NCI-H2081 treated with DMSO at 0.1 percent for 48 hours (cell line): ENCODE measurements around the gene DYNLRB1.
"Not testable (repeated sequence)": the region's sequence is repeated elsewhere in the genome, so short reads cannot be mapped to it uniquely, and the experiment has no call there.

Source experiments
- DNase-seq: peaks from one replicate; lab custom pipeline; 2025; lab: John Stamatoyannopoulos, UW

The DYNLRB1 gene

DNA sequence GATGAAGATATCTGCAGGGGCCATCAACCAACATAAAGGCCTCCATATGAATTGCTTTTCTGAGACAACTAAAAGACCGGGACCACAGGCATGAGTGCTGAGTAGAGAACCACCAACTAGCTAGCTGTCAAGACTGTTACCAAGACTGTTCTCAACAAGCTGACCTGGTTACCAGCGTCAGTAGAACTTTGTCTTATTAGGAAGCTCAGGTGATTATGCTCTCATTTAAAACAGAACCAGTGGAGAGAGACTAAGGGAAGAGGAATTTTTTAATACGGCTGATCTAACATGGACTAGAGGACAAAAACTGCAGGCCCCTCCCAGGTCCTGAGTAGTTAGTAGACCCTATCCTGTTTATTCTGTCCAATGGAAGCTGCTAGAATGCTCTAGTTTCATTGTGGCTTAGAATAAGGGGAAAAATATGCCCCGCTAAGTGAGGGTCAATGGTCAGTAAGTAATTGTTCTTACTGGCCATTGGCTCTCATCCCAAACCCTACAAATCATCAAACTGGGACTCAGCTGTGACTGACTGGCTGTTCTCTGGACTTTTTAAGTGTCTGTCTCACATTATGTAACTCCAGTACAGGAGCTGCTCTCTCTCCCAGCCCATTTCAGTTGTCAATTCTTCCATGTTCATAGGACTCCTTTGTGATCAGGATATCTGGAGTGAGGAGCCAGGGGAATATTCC lies 3.8 kb upstream of the DYNLRB1 start:
- no peak for DNase-seq

DNA sequence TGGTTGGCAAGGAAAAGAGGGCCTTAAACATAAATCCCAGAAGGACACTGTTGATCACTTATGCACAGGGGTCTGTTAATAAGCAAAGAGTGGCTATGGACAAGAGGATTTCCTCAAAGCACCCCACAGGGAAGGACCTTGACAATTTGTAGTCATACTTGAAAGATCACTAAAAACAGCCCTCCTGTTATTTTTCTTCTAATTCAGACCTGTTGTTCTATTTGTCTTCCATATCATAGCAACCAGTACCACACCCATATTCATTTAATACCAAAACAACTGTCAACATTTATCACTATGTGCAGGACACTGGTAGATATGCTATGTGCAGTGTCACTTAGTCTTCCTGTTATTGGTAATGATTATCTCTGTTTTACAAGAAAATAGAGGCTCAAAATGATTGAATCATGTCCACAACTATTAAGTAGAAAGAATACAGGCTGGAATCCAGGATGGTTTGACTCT lies 3.2 kb upstream of the DYNLRB1 start:
- no peak for DNase-seq

DNA sequence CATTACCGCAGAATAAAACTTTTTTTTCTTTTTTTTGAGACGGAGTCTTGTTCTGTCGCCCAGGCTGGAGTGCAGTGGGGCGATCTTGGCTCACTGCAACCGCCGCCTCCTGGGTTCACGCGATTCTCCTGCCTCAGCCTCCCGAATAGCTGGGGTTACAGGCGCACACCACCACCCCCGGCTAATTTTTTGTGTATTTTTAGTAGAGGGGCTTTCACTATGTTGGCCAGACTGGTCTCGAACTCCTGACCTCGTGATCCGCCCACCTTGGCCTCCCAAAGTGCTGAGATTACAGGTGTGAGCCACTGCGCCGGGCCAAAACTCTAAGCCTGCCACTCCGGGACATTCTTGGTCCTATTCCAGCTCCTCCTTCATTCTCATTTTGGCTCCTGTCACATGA lies 2.2 kb upstream of the DYNLRB1 start:
- not testable (repeated sequence) for DNase-seq

DNA sequence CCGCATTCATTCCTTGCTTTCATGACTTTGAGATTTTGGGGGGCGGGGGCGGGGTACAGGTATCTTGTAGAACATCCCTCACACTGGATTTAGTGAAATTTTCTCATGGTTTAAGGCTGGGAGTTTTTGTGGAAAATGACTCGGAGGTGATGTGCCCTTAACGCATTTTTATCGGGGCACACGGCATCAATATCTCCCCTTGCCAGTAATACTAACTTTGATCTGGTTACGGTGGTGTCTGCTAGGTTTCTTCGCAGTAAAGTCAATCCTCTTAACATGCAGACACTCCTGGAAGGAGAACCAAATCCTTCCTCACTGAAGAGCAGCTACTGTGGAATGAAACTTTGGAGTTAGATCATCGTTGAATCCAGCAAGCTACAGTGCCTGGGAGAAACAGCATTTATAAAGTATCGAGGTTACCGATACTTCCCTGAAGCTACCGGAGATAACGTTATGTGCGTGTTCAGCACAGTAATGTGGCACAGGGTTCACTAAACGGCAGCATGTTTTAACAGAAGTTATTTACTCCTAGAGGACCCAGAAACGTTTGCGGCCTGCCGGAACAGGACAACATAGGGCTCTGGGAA lies 1.2 kb upstream of the DYNLRB1 start:
- DNase-seq, result no peak

DNA sequence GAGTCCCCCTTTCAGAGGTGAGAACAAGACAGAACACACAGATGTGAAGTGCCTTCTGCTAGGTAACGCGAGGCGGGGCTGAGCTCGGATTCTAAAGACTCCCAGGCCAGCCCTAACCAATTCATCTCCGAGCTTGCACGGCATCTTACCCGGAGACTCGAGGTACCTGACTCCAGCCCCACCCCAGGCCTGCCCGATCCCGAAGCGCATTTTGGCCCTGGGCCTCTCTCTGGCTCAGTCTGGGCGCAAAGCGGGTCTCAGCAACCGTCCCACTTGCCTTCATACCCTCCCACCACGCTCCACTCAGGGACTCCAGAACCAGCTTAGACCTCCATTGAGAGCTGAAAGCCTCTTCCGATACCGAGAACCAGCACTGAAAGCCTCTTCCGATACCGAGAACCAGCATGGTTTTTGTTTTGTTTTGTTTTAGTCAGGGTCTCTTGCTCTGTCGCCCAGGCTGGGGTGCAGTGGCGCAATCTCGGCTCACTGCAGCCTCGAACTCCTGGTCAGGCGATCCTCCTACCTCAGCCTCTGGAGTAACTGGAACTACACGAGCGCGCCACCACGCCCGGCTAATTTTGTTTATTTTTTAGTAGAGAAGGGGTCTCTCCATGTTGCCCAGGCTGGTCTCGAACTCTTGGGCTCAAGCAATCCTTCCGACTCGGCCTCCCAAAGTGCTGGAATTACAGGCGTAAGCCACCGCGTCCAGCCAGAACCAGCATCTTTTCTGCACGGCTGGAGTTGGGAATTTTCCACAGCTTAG lies 557 bp upstream of the DYNLRB1 start:
- DNase-seq, result peak; percentile 2

DNA sequence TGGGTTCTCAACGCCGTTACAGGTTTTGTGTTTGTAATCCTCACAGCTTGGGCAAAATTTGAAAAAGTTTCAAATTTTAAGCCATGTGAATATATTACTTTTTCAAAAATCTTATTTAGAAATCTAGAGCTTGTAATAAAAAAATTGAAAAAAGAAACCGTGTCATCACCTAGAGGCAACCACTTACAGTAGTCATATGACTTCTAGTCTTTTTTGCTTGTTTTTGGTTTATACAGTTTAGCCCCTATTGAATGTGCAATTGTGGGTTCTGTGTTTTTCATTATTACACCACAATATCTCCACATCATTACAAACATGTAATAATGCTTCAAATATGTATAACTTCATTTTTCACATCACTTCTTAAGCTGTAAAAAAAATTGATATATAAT lies 888 bp downstream of the DYNLRB1 start:
- DNase-seq, result no peak

DNA sequence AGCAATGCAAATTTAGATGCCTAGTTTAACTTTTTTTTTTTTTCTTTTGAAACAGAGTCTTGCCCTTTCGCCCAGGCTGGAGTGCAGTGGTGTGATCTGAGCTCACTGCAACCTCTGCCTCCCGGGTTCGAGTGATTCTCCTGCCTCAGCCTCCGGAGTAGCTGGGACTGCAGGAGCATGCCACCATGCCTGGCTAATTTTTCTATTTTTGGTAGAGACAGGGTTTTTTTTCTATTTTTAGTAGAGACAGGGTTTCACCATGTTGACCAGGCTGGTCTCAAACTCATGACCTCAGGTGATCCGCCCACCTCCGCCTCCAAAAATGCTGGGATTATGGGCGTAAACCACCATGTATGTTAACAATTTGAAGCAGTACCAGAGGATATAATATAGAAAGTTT lies 2.6 kb downstream of the DYNLRB1 start:
- not testable (repeated sequence) for DNase-seq

DNA sequence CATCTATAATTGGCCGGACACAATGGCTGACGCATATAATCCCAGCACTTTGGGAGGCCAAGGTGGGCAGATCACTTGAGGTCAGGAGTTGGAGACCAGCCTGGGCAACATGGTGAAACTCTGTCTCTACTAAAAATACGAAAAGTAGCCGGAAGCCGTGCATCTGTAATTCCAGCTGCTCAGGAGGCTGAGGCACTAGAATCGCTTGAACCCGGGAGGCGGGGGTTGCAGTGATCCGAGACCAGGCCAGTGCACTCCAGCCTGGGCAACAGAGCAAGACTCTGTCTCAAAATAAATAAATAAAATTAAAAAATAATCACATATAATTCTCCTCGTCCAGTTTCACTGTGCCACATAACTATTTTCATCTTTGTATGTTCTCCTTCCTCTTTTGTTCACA lies 3.6 kb downstream of the DYNLRB1 start:
- not testable (repeated sequence) for DNase-seq

DNA sequence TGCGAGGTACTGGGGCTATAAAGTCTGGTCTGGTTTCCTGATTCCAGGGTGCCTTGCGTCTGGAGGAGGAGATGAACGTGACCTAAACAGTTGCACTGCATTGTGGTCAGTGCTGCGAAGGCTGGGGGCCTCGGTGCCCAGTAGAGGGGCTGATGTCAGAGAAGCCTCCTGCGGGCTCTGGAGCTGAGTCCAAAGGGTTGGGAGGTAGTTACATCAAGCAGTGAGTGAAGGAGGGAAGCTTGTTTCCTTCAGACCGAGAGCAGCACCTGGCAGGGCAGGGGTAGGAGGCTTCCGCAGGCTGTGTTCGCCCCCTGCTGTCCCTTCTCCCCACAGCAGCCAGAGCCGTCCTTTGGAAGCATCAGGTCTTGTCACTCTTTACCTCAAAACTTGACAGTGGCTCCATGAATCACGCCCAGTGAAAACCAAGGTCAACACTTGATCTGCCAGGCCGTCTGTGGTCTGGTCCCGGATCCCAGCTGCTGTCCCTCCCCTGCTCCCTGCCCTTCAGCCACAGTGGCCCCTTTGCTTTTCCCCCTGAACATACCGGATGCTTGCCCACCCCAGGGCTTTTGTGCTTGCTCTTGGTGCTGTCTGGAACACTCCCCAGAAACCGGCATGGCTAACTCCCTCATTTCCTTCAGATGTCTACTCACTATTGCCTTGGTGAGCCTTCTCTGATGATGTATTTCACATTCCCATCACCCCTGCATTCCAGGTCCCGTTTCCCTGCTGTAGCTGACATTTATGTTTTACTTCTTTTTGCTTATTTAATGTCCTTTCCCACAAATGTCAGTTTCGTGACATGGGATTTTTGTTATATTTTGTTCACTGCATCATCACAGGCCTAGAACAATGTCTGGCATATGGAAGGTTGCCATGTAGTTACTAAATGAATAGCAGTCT lies 7.0 kb downstream of the DYNLRB1 start:
- no peak for DNase-seq

DNA sequence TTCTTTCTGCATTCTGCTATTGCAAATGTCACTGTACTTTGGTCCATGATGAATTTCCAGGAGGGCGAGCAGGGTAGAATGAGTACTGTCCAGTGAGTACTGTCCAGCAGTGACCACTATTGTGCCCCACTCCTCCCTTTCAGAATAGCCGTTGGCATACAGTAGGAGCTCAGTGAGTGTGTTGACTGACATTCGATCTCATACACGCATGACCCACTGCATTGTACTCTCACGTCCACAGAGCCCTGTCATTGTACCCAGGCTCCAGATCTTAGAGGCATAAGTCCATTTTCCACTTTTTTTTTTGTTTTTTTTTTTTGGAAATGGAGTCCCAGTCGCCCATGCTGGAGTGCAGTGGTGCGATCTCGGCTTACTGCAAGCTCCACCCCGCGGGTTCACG lies 8.2 kb downstream of the DYNLRB1 start:
- no peak for DNase-seq

DNA sequence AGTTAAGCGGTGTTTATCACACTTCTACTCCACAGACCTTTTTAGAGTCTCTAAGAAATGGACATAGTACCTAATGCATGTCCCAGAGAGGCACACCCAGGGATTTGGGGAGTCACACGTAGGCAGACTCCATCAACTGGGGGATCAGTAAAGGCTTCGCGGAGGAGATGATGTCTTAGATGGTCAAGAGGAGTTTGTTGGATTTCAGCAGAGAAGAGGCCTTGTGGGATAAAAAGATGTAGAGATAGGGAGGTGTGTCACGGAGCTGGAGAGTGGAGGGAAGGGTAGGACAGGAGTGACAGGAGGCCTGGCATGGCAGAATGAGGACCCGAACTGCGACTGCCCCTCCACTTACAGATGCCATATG lies 9.1 kb downstream of the DYNLRB1 start:
- no peak for DNase-seq

DNA sequence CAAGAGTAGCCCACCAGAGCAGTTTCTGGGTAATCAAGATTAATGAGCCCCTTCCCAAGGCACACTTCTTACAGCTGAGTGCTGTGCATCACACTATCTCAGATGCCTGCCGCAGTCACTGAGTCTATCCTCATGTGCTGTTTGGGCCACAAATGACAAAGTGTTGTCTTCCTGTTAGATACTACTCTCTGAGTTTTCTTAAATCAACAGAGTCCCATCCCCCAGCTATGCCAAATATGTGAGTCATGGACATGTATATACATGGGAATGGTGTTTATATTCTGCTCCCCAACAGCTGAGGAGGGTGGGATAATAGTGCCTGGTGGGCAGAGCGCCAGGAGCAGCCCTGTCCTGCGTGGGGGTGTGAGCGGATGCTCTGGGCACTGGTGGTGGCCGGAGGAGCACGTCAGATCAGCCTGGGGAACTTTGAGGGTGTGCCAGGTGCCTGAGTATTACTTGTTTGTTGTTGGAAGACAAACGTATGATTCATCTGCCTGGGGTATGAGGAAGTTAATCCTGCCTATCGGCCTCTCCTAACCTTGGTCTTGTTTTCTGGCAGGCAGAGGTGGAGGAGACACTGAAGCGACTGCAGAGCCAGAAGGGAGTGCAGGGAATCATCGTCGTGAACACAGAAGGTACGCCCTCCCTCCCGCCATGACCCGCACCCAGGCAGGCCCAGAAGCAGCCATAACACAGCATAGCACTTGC lies 9.6 kb downstream of the DYNLRB1 start:
- DNase-seq, result no peak

DNA sequence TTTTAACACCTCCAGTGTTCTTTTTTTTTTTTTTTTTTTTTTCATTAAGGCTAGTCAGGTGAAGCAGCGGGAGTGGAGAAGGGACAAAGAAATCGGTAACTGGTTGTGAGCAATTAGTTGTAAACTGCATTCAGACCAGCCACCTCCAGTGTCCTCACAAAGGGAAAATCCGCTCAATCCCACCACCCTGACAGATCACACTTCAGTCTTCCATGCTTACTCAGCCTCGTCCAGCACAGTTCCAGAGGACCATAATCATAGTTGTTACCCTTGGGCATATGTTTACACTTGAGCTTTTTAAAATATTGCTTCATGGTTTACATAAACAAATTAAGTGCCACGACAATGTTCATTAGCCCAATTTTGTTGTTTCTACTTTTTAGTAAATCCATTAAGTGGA lies 10.2 kb downstream of the DYNLRB1 start:
- no peak for DNase-seq

DNA sequence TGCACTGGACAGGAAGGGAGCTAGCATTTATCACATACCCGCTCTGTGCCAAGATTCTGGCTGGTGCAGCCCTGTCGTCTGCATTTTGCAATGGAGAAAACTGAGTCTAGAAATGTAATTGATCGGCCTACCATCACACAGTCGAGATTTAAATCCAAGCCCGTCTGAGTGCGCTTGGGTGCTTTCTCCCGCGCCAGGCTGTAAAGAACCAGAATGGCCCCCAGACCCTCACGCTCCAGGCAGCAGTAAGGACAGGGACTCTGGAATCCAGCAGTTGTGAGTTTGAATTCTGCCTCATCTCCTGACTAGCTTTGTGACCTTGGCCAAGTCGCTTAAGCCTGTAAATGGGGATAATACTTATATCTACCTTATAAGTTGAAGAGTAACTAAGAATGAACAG lies 10.8 kb downstream of the DYNLRB1 start:
- DNase-seq, result no peak

DNA sequence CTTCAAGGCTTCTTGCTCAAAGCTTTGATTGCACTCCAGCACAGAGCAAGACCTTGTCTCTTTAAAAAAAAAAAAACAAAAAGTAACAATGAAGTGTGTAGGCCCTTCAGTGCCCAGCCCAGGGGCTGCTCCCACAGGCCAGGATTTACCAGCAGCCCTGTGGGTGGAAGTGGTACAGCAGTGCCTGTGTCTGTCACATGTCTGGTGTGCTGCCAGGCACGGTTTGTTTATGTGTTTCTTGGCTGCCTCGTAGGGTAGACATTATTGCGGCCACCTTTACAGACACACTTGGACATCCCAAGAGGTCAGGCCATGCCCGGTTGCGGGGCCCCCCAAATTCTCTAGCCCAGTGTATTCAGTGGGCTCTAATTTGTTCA lies 12.7 kb downstream of the DYNLRB1 start:
- no peak for DNase-seq

DNA sequence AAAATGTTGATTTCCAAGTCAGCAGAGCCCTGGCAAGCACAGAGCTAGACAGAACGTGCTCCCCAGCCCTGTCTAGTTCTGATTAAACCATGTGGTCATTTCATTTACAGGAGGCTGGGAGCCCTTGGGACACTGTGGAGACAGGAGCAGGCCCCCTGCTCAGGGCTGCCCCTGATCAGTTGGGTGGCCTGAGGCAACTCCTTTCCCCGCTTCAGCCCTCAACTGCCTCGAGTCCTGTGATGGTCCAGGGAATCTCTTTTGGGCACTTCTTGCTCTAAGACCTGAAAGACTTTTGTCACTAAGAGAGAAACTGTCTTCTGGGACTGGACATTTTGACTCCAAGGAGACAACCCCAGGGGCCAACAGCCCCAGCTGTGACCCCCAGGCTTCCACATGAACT lies 13.5 kb downstream of the DYNLRB1 start:
- no peak for DNase-seq

DNA sequence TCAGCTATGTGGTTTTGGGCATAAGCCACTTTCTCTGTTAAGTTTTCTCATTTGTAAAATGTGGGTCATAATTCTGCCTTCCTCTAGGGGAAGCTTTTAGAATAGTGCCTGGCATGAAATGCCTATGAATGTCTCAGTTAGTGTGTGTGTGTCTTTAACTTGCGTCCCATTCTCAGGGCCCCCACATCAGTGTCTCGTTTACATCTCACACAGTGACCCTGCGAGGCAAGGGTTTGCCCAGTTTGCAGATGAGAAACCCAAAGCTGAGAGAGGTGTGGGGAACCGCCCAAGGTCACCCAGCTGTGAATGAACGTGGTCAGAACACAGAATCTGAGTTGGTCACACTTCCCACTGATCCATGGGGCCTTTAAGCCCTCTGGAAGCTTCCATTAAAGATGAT lies 14.1 kb downstream of the DYNLRB1 start:
- DNase-seq, result no peak

DNA sequence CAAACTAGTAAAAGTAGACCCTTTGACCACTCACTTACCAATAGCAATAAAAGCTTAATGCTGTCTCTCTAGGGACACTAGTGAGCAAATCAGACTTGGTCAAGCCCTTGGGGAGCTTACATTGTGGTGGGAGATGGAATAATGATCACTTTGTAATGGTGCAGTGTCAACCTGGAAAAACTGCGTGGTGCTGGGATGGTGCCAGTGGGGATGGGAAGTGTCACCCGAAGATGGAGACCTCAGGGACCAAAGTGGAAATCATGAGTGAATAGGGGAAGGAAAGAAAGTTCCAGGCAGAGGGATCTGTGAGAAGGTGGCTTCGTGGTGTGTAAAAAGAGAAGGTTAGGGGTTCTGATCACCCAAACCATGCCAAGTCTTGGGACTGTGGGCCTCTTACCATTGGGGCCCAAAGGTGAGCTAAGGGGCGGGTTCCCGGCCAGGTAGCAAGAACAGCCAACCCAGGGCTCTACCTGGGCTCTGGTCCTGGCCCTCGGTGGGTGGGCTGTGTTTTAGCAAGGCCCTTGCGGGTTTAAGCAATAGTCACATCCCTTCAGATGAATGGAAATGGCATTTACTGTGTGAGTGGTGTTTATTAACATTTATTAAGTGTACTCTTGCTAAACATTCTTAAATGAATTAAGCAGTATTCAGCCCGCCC lies 15.5 kb downstream of the DYNLRB1 start:
- DNase-seq, result no peak

DNA sequence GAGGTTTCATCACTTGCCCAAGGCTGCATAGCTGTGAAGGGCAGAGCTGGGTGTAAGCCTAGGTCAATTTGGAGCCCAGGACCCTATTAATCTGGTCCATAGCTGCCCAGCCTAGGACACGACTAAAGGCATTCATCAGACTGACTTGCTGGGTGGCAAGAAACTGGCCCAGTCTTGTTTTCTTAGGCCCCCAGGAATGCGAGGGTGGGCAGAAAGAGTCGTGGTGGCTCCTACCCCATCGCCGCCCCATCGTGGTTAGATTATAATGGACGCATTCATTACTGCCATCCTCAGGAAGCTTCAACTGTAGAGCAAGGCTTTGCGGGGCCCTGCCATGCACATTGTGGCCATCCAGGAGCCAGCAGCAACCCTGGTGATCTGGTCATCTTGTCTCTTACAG lies 16.1 kb downstream of the DYNLRB1 start:
- no peak for DNase-seq

DNA sequence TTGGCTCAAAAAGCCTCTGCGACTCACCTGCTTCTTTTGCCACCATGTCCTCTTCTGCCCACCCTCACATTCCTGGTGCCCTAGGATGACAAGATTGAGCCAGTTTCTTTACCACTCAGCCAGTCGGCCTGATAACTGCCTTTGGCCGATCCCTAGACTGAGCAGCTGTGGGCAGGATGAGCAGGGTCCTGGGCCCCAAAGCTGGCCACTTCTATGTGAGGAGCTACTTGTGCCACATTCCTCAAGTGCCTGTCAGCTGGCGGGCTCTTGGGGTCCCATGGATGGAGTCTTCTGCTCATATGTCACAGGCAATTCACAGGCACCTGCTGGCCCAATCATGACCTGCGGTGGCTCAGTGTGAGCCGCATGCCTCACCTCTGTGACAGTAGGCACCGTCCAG lies 16.5 kb downstream of the DYNLRB1 start:
- DNase-seq, result no peak
